Activated naive CD4-positive, alpha-beta T cell treated with anti-CD3 and anti-CD28 coated beads for 36 hours (primary cell): ENCODE data around the gene PHACTR1. TPM values are rescaled to one million over a fixed set of nuclear protein-coding genes. Genes with fewer than 3 reads are reported as not detected.

ENCODE experiments used
- CTCF ChIA-PET: fragments of 350-600 bp; sonication (Branson Sonifier 250); formaldehyde crosslinking; loops from one replicate; lab custom pipeline; 2021; ENCODE audit warnings: antibody characterized with exemption; lab: Charles Lee
- DNase-seq: peaks from one replicate; pipeline ENCODE4 v3.0.0-alpha.2; 2020
- H3K27ac Mint-ChIP-seq: one replicate; pipeline ENCODE4 v1.8.0; 2021; ENCODE audit warnings: mild to moderate bottlenecking, mixed read lengths
- H3K27me3 Mint-ChIP-seq: one replicate; pipeline ENCODE4 v1.8.0; 2021; ENCODE audit warnings: low read depth, mixed read lengths
- H3K36me3 Mint-ChIP-seq: one replicate; pipeline ENCODE4 v1.8.0; 2021; ENCODE audit warnings: low read depth, mixed read lengths
- H3K4me1 Mint-ChIP-seq: one replicate; pipeline ENCODE4 v1.8.0; 2021; ENCODE audit warnings: low read depth, mixed read lengths
- H3K4me3 Mint-ChIP-seq: one replicate; pipeline ENCODE4 v1.8.0; 2021; ENCODE audit warnings: mild to moderate bottlenecking, moderate library complexity, mixed read lengths
- H3K9me3 Mint-ChIP-seq: one replicate; pipeline ENCODE4 v1.8.0; 2021; ENCODE audit warnings: mixed read lengths
- intact Hi-C: fragments of 100-400 bp; cut with micrococcal nuclease; formaldehyde crosslinking; loops from one replicate; pipeline ENCODE4 v1.15.1; 2023
- total RNA-seq, 2 experiments: library from RNA; stranded (reverse); gene quantifications; one replicate each; pipeline ENCODE4 v1.2.3, GENCODE V29; 2021

The PHACTR1 gene
- total RNA-seq, 2 experiments from 2014 or later, result 0.31 TPM; not detected in 1

- peaks cover 7% of the 10 kb centered on the region for H3K4me1 Mint-ChIP-seq
- intact Hi-C loops, result no loop called here
These were observed 467.5 kb downstream of the PHACTR1 start for GRCh38 chr6:13184089-13184468.

DNA sequence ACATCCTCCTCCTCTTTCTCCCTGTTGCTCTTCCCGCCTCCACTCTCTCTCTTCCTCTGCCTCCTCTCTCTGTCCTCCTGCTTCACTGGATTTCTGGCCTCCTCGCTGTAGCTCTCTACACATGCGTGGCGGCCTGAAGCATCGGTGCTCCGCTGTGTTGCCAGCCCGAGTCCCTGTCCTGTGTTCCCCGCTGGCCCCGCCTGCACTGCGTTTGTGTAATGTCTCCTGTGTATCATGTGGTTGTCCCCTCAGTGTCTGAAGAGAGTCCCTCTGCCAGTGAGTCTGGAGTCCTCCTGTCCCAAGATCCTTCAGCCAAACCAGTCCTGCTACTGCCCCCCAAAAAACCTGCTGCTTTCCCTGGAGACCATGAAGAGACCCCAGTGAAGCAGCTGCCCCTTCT lies 468.0 kb downstream of the PHACTR1 start:
- CTCF ChIA-PET, result no interaction called here
- Mint-ChIP-seq H3K36me3 (no peaks in the 10 kb centered on the region), H3K27me3 (peaks cover 5% of the 10 kb centered on the region), H3K4me3 (no peak overlapping the region), H3K27ac (no peak overlapping the region), H3K4me1 (peaks cover 7% of the 10 kb centered on the region), H3K9me3 (no peaks in the 10 kb centered on the region)
- no peak for DNase-seq
- intact Hi-C loops, result no loop called here

More at GRCh38 chr6:13184089-13184468, 467.5 kb downstream of the PHACTR1 start:
- CTCF ChIA-PET, result no interaction called here
- H3K36me3 Mint-ChIP-seq, result no peaks in the 10 kb centered on the region
- H3K27me3 Mint-ChIP-seq, result peaks cover 5% of the 10 kb centered on the region
- H3K27ac Mint-ChIP-seq, result no peak overlapping the region
- no peak overlapping the region for H3K4me3 Mint-ChIP-seq
- no peaks in the 10 kb centered on the region for H3K9me3 Mint-ChIP-seq
- no peak for DNase-seq

DNA sequence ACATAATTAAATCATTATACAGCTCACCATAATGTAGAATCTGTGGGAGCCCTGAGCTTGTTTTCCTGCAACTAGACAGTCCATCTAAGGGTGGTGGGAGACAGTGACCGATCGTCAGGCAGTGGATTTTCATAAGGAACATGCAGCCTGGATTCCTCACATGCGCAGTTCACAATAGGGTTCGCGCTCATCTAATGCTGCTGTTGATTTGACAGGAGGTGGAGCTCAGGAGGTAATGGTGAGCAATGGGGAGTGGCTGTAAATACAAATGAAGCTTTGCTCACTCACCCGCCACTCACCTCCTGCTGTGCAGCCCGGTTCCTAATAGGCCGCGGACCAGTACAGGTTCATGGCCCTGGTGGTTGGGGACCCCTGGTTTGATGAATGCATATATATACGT lies 470.3 kb downstream of the PHACTR1 start:
- intact Hi-C loops, result no loop called here
- no peaks in the 10 kb centered on the region for H3K9me3 Mint-ChIP-seq
- peaks cover 7% of the 10 kb centered on the region for H3K4me1 Mint-ChIP-seq
- no peak for DNase-seq
- H3K27me3 Mint-ChIP-seq, result peaks cover 7% of the 10 kb centered on the region
- CTCF ChIA-PET, result no interaction called here
- no peaks in the 10 kb centered on the region for H3K36me3 Mint-ChIP-seq
- H3K4me3 Mint-ChIP-seq, result no peak overlapping the region
- H3K27ac Mint-ChIP-seq, result no peak overlapping the region

DNA sequence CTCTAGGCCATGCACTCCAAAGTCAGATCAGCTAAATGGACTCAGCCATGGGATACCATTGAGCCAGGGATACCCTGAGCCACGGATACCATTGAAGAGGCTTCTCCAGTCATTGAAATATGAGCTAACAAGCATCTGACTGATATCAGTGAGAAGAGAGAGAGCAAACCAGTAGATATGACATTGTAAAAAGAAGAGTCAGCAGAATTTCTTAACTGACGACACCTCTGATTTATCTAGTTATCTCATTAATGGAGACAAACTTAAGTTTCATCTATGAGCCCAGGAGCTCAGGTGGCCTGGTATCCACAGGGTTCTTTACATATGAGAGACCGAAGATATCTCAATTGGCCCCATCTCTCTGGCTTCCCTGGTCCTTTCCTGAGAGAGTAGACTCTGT lies 471.1 kb downstream of the PHACTR1 start:
- no peak for DNase-seq
- CTCF ChIA-PET, result no interaction called here
- no peak overlapping the region for H3K4me3 Mint-ChIP-seq
- peaks cover 7% of the 10 kb centered on the region for H3K4me1 Mint-ChIP-seq
- intact Hi-C loops, result no loop called here
- H3K27ac Mint-ChIP-seq, result no peak overlapping the region
- H3K36me3 Mint-ChIP-seq, result no peaks in the 10 kb centered on the region
- H3K27me3 Mint-ChIP-seq, result peaks cover 12% of the 10 kb centered on the region
- no peaks in the 10 kb centered on the region for H3K9me3 Mint-ChIP-seq

- intact Hi-C loops, result no loop called here
- DNase-seq, result no peak
- Mint-ChIP-seq H3K27me3 (peaks cover 12% of the 10 kb centered on the region), H3K9me3 (no peaks in the 10 kb centered on the region), H3K36me3 (no peaks in the 10 kb centered on the region), H3K4me3 (no peak overlapping the region), H3K27ac (no peak overlapping the region), H3K4me1 (peaks cover 7% of the 10 kb centered on the region)
- CTCF ChIA-PET, result no interaction called here
These were observed 471.7 kb downstream of the PHACTR1 start for GRCh38 chr6:13188306-13188705.

GRCh38 chr6:13189710-13190109 lies 473.1 kb downstream of the PHACTR1 start:
- DNase-seq, result no peak
- CTCF ChIA-PET, result interaction anchor here (0.6 kb wide), 1 partner anchor 260 kb away, joined by 5 read pairs; no protein-coding TSS in a partner anchor
- peaks cover 12% of the 10 kb centered on the region for H3K27me3 Mint-ChIP-seq
- H3K36me3 Mint-ChIP-seq, result no peaks in the 10 kb centered on the region
- no peaks in the 10 kb centered on the region for H3K4me1 Mint-ChIP-seq
- no peak overlapping the region for H3K4me3 Mint-ChIP-seq
- H3K27ac Mint-ChIP-seq, result no peak overlapping the region
- intact Hi-C loops, result loop anchor here (10.0 kb wide), 1 partner anchor 385 kb away; the partner anchor contains the start of gene SIRT5
- H3K9me3 Mint-ChIP-seq, result no peaks in the 10 kb centered on the region

GRCh38 chr6:13190376-13190775 lies 473.8 kb downstream of the PHACTR1 start:
- no peak for DNase-seq
- Mint-ChIP-seq H3K27ac (no peak overlapping the region), H3K27me3 (peaks cover 9% of the 10 kb centered on the region), H3K4me3 (no peak overlapping the region), H3K36me3 (no peaks in the 10 kb centered on the region), H3K4me1 (no peaks in the 10 kb centered on the region), H3K9me3 (no peaks in the 10 kb centered on the region)
- intact Hi-C loops, result loop anchor here (10.0 kb wide), 1 partner anchor 384 kb away; the partner anchor contains the start of gene SIRT5
- CTCF ChIA-PET, result no interaction called here

- Mint-ChIP-seq H3K9me3 (no peaks in the 10 kb centered on the region), H3K36me3 (no peaks in the 10 kb centered on the region), H3K27me3 (peaks cover 9% of the 10 kb centered on the region), H3K27ac (no peak overlapping the region), H3K4me3 (no peak overlapping the region), H3K4me1 (no peaks in the 10 kb centered on the region)
- no peak for DNase-seq
- intact Hi-C loops, result loop anchor here (10.0 kb wide), 1 partner anchor 383 kb away; the partner anchor contains the start of gene SIRT5
- CTCF ChIA-PET, result no interaction called here
These were observed 474.9 kb downstream of the PHACTR1 start for GRCh38 chr6:13191461-13191860.

GRCh38 chr6:13194852-13195251 lies 478.3 kb downstream of the PHACTR1 start:
- H3K4me3 Mint-ChIP-seq, result no peak overlapping the region
- H3K9me3 Mint-ChIP-seq, result no peaks in the 10 kb centered on the region
- H3K27ac Mint-ChIP-seq, result no peak overlapping the region
- H3K27me3 Mint-ChIP-seq, result peaks cover 9% of the 10 kb centered on the region
- intact Hi-C loops, result loop anchor here (1.0 to 10.0 kb wide), 3 partner anchors 77 to 380 kb away; partner anchors contain the start of gene SIRT5
- no peaks in the 10 kb centered on the region for H3K4me1 Mint-ChIP-seq
- CTCF ChIA-PET, result interaction anchor here (0.5 to 3.5 kb wide), 5 partner anchors 137 to 305 kb away, joined by 3 to 21 read pairs (median 3); no protein-coding TSS in a partner anchor
- no peaks in the 10 kb centered on the region for H3K36me3 Mint-ChIP-seq
- DNase-seq, result peak; percentile 49

GRCh38 chr6:13195803-13196202 lies 479.2 kb downstream of the PHACTR1 start:
- Mint-ChIP-seq H3K36me3 (no peaks in the 10 kb centered on the region), H3K27ac (no peak overlapping the region), H3K4me3 (no peak overlapping the region), H3K9me3 (no peaks in the 10 kb centered on the region), H3K27me3 (peaks cover 6% of the 10 kb centered on the region), H3K4me1 (no peaks in the 10 kb centered on the region)
- CTCF ChIA-PET, result no interaction called here
- DNase-seq, result no peak
- intact Hi-C loops, result loop anchor here (1.0 to 10.0 kb wide), 3 partner anchors 76 to 379 kb away; partner anchors contain the start of gene SIRT5

DNA sequence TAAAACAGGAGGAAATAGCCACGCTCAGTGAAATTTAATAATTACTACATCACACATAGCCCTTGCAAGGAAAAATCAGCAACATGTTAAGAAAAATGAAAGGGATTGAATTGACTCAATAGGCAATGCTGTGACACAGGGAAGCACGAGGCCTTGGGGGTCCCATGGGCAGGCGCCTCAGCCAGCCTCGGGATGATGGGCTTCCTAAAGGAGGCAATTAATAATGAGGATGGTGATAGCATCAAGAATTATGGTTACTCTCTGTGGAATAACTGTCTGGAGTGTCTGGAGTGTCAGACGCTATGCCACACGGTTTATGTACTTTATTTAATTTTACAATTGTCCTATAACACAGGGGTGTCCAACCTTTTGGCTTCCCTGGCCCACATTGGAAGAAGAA lies 481.6 kb downstream of the PHACTR1 start:
- H3K9me3 Mint-ChIP-seq, result no peaks in the 10 kb centered on the region
- no peaks in the 10 kb centered on the region for H3K36me3 Mint-ChIP-seq
- intact Hi-C loops, result loop anchor here (5.0 to 10.0 kb wide), 2 partner anchors 74 to 377 kb away; partner anchors contain the start of gene SIRT5
- no peak overlapping the region for H3K4me3 Mint-ChIP-seq
- H3K4me1 Mint-ChIP-seq, result no peaks in the 10 kb centered on the region
- no peak for DNase-seq
- H3K27me3 Mint-ChIP-seq, result peaks cover 2% of the 10 kb centered on the region
- H3K27ac Mint-ChIP-seq, result no peak overlapping the region
- CTCF ChIA-PET, result interaction anchor here (0.7 kb wide), 1 partner anchor 80 kb away, joined by 6 read pairs; no protein-coding TSS in a partner anchor

- intact Hi-C loops, result no loop called here
- no peak overlapping the region for H3K27ac Mint-ChIP-seq
These were observed 484.8 kb downstream of the PHACTR1 start for GRCh38 chr6:13201336-13201735.

DNA sequence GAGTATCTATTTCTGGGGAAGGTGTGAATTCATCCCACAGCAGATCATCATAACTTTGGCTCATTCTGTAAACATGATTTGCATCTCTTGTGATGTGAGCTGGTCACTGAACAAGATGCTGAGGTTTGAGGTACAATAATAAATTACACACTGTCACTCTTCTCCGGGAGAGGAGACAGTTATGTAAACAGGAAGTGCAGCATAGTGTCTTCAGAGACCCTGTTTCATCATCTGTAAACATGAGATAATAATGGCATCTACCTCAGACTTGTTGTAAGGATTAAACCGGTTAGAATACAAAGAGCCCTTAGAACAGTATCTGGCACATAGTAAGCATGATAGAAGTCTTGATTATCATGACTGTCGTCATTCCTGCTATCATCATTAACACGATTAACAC lies 486.6 kb downstream of the PHACTR1 start:
- Mint-ChIP-seq H3K36me3 (no peaks in the 10 kb centered on the region), H3K27me3 (no peaks in the 10 kb centered on the region), H3K27ac (no peak overlapping the region), H3K9me3 (no peaks in the 10 kb centered on the region), H3K4me3 (no peak overlapping the region), H3K4me1 (no peaks in the 10 kb centered on the region)
- DNase-seq, result no peak
- intact Hi-C loops, result no loop called here
- CTCF ChIA-PET, result no interaction called here

More at GRCh38 chr6:13201336-13201735, 484.8 kb downstream of the PHACTR1 start:
- Mint-ChIP-seq H3K27me3 (no peaks in the 10 kb centered on the region), H3K4me1 (no peaks in the 10 kb centered on the region), H3K36me3 (no peaks in the 10 kb centered on the region), H3K9me3 (no peaks in the 10 kb centered on the region), H3K4me3 (no peak overlapping the region)
- no peak for DNase-seq
- CTCF ChIA-PET, result no interaction called here
